HG02884 (cell line): Measurements from ENCODE around the gene ARHGAP29.

Source experiments
- ATAC-seq: cut with Tn5 transposase; IDR thresholded peaks from one replicate; pipeline ENCODE4 v1.9.1; 2021; ENCODE audit warnings: mild to moderate bottlenecking, moderate library complexity; ENCODE audit not compliant: unreplicated experiment

ARHGAP29 gene

DNA sequence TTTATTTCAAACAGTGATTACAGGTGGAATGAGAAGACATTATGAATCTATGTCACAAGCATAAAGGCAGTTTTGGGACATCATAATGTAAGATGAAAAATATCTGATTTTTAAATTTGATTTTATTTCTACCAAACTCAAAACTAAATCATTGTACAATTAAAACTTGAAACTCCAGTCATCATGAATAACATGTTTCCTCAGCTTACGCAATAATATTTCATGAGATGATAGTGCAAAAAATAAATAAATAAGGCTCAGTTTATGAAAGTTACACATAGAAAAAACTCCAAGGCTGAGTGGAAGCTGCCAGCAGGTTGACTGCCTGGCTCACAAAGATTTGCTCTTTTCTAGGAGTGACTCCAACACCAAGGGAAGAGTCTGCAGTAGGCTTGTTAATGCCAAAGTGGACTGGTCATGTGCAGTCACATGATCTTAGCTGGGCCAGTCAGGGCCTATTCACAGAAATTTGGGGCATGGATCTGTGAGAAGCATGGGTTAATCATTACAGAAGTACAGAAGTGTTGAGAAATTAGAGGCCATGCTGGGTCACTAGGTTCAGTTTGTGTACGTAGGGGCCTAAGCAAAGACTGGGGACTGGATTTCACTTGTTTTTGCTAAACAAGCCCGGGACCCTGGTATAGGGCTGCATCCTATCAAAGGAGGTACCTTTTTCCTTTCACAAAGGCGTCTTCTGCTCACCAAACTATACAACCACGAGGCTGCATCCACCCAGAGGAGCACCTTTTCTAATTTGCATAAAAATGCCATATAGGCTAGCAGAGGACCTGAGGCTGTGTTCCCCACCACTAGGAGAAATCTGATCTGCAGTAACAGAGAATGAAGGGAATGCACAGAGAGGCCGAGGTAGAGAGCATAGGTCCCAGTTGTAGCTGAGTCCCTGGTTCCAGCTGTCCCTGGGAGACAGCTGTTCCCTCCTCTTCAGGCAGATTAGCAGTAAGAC lies 111.6 kb downstream of the ARHGAP29 start:
- no peak for ATAC-seq

DNA sequence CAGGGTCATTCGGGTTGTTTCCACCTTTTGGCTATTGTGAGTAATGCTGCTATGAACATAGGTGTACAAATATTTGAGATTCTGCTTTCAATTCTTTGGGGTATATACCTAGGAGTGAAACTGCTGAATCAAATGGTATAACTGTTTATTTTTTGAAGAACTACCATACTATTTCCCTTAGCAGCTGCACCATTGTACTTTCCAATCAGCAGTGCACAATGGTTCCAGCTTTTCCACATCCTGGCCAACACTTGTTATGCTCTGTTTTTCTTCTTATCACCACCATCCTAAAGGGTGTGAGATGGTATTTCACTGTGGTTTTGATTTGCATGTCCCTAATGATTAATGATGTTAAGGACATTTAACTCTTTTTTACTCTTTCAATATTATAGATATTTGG lies 112.8 kb downstream of the ARHGAP29 start:
- no peak for ATAC-seq

DNA sequence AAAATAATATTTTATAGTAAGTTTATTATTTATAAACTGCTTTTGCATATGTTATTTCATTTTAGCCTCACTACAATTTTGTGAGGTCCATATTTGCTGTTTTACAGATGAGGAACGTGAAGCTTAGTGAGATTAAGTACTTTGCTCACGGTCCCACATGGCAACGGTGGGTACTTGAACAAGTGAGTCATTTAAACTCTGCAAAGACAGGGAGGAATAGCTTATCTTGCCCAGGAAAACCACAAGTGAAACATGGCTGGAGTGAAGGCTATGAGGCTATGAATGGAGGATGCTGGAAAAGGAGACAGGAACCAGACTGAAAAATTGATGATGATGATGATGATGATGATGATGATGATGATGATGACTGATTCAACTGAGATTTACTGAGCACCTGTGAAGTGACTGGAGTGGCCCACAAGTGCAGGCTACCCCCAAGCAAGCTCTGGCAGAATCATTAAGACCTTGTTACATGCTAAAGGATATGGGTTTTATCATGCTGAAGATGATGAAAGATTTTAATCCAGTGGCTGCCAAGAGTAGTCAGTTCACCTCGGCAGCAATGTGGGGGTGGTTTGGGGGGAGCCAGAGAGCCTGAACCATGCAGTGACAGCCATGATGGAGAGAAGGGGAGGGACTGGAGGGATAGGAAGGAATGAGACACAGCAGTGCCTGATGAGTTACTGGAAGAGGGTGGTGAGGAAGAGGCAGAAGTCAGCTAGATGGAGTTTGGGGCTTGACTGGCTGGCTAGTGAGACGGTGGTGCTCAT lies 115.0 kb downstream of the ARHGAP29 start:
- no peak for ATAC-seq
